DMS153 treated with DMSO at 0.1 percent for 48 hours (cell line): ENCODE data around the gene PPP4R3A.
"Not testable (repeated sequence)": the region's sequence is repeated elsewhere in the genome, so short reads cannot be mapped to it uniquely, and the experiment has no call there.

Source experiments
- DNase-seq: peaks from one replicate; lab custom pipeline; 2025; ENCODE audit not compliant: unreplicated experiment; lab: John Stamatoyannopoulos, UW

Gene PPP4R3A

GRCh38 chr14:91410771-91411536, 99.2 kb downstream of the PPP4R3A start:
- DNase-seq: no peak

GRCh38 chr14:91409928-91410718, 100.0 kb downstream of the PPP4R3A start:
- DNase-seq: no peak

GRCh38 chr14:91409240-91409639, 100.9 kb downstream of the PPP4R3A start:
- DNase-seq: not testable (repeated sequence)
